Measurements from ENCODE around the gene TMEM41B.
"Not testable (repeated sequence)": the region's sequence is repeated elsewhere in the genome, so short reads cannot be mapped to it uniquely, and the experiment has no call there.

- TF ChIP-seq EZH2 (IDR thresholded peaks at IDR 0.05; ENCODE audit: low read length, missing control alignments); CTCF (conservative IDR thresholded peaks at IDR 0.05 in 1 of 2, IDR thresholded peaks at IDR 0.05 in 1 of 2; ENCODE audit: low read depth in 1 of 2, low read length in 2 of 2): not testable (repeated sequence)
Observed at GRCh38 chr11:9360862-9361622, 46.6 kb upstream of the TMEM41B start.
